ENCODE results near the gene SLC5A4.

The SLC5A4 gene

GRCh38 chr22:32175683-32176644 is 79.2 kb downstream of the SLC5A4 start:
- peak overlapping the region; percentile 36; the same call in 1 of the 2 replicates for H3K4me3 ChIP-seq (ENCODE audit: low read length)
- no CpG with 5 or more reads among the region's 73 CpGs for WGBS (ENCODE audit: insufficient coverage, insufficient read length)

DNA sequence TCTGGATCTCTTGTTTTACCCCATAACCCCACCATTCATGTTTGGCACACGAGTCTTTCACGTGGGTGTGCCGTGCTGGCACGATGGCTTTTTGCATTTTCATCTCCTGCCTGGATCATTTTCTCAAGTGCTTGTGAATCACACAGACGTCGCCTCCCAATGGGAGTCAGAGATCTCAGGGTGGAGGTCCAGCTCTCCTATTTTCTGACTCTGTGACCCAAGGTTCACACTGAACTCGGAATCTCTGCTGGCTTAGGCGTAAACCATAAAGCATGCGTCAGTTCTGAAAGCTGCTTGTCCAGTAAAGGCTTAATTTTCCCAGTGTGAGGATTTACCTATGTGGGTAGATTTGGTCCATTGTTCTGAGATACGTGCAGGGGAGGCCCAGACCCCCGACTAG is 80.0 kb downstream of the SLC5A4 start:
- Histone ChIP-seq H3K4me3 (ENCODE audit: low read length) (no peak overlapping the region), H3K4me1 (ENCODE audit: control insufficient read depth, insufficient read depth, low read length) (peaks cover 2% of the 10 kb centered on the region; the same call in 1 of the 2 replicates), H3K27ac (ENCODE audit: low read length) (no peak overlapping the region), H3K27me3 (ENCODE audit: control insufficient read depth, insufficient read depth, low read length) (peaks cover 5% of the 10 kb centered on the region; the same call in 1 of the 2 replicates), H3K36me3 (ENCODE audit: control insufficient read depth, insufficient read depth, low read length) (no peaks in the 10 kb centered on the region), H3K9me3 (ENCODE audit: control insufficient read depth, insufficient read depth, low read length) (no peaks in the 10 kb centered on the region)
- no peak for DNase-seq (ENCODE audit: low read depth, low spot score)
- no CpG with 5 or more reads among the region's 11 CpGs for WGBS (ENCODE audit: insufficient coverage, insufficient read length)

More at GRCh38 chr22:32175683-32176644, 79.2 kb downstream of the SLC5A4 start:
- peaks cover 2% of the 10 kb centered on the region; the same call in 1 of the 2 replicates for H3K4me1 ChIP-seq (ENCODE audit: control insufficient read depth, insufficient read depth, low read length)
- H3K36me3 ChIP-seq (ENCODE audit: control insufficient read depth, insufficient read depth, low read length), result no peaks in the 10 kb centered on the region
- no peaks in the 10 kb centered on the region for H3K9me3 ChIP-seq (ENCODE audit: control insufficient read depth, insufficient read depth, low read length)
- DNase-seq (ENCODE audit: low read depth, low spot score), result peak; percentile 20
- peaks cover 5% of the 10 kb centered on the region; the same call in 1 of the 2 replicates for H3K27me3 ChIP-seq (ENCODE audit: control insufficient read depth, insufficient read depth, low read length)
- no peak overlapping the region for H3K27ac ChIP-seq (ENCODE audit: low read length)

Data from iPS DF 6.9 (cell line).